ENCODE measurements around the gene ZNF800.

DNA sequence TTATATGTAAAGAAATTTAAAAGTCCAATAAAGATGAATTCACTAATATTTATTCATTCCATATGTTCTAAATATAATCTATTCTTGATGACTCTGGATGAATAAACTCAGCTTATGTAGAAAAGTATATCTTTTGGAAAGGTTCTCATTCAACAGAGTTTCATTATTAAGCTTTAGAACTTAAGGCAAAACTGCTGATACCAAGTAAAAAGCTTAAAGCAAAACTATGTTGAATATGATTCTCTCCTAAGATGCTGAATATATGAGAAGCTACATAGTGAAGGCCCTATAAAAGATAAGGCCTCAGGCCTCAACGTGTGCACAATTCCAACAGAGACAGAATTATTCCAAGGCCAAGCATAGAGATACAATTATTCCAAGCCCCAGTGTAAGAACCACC is 30.8 kb downstream of the ZNF800 start:
- TF ChIP-seq, protein P1, sequence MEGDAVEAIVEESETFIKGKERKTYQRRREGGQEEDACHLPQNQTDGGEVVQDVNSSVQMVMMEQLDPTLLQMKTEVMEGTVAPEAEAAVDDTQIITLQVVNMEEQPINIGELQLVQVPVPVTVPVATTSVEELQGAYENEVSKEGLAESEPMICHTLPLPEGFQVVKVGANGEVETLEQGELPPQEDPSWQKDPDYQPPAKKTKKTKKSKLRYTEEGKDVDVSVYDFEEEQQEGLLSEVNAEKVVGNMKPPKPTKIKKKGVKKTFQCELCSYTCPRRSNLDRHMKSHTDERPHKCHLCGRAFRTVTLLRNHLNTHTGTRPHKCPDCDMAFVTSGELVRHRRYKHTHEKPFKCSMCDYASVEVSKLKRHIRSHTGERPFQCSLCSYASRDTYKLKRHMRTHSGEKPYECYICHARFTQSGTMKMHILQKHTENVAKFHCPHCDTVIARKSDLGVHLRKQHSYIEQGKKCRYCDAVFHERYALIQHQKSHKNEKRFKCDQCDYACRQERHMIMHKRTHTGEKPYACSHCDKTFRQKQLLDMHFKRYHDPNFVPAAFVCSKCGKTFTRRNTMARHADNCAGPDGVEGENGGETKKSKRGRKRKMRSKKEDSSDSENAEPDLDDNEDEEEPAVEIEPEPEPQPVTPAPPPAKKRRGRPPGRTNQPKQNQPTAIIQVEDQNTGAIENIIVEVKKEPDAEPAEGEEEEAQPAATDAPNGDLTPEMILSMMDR (IDR thresholded peaks at IDR 0.05), result no peak
- TF ChIP-seq POLR2A (IDR thresholded peaks at IDR 0.05), result no peak
